Suppressor macrophage (primary cell): Measurements from ENCODE around the gene C1orf159.
A peak's percentile ranks its signal among the peaks of the same experiment; 100 is the strongest.
"Not testable (repeated sequence)": the region's sequence is repeated elsewhere in the genome, so short reads cannot be mapped to it uniquely, and the experiment has no call there.

Experiments
- DNase-seq, 4 experiments: peaks; one replicate each; pipeline ENCODE4 v3.0.0-alpha.2; 2020 to 2022

The C1orf159 gene

GRCh38 chr1:1065940-1066304 is 50.0 kb downstream of the C1orf159 start:
- DNase-seq, result peak in 3 of 4 experiments; percentile 25 to 28 (median 28)

GRCh38 chr1:1065265-1065939 is 50.5 kb downstream of the C1orf159 start:
- DNase-seq, result no peak

- DNase-seq, result peak; percentile 73 to 84 (median 78)
These were observed 51.7 kb downstream of the C1orf159 start for GRCh38 chr1:1063945-1064831.

- DNase-seq, result no peak
These were observed 52.5 kb downstream of the C1orf159 start for GRCh38 chr1:1063261-1063944.

GRCh38 chr1:1062348-1063163 is 53.3 kb downstream of the C1orf159 start:
- peak in 2 of 4 experiments; percentile 19 to 30 for DNase-seq

GRCh38 chr1:1061682-1062345 is 54.1 kb downstream of the C1orf159 start:
- DNase-seq, result peak in 2 of 4 experiments; percentile 29 to 34

GRCh38 chr1:1060281-1061000 is 55.4 kb downstream of the C1orf159 start:
- DNase-seq, result no peak

- DNase-seq, result peak; percentile 90 to 97 (median 96)
These were observed 56.2 kb downstream of the C1orf159 start for GRCh38 chr1:1059494-1060280.

- DNase-seq, result peak in 2 of 4 experiments; percentile 25 to 46
These were observed 56.9 kb downstream of the C1orf159 start for GRCh38 chr1:1058921-1059493.

- DNase-seq, result no peak
These were observed 57.6 kb downstream of the C1orf159 start for GRCh38 chr1:1058088-1058905.

- DNase-seq, result not testable (repeated sequence)
These were observed 58.2 kb downstream of the C1orf159 start for GRCh38 chr1:1057769-1058087.

GRCh38 chr1:1055841-1056736 is 59.8 kb downstream of the C1orf159 start:
- no peak for DNase-seq

GRCh38 chr1:1054971-1055370 is 60.9 kb downstream of the C1orf159 start:
- DNase-seq, result no peak

- DNase-seq, result no peak
These were observed 61.7 kb downstream of the C1orf159 start for GRCh38 chr1:1054099-1054700.

- no peak for DNase-seq
These were observed 62.2 kb downstream of the C1orf159 start for GRCh38 chr1:1053682-1054081.

GRCh38 chr1:1053022-1053421 is 62.9 kb downstream of the C1orf159 start:
- no peak for DNase-seq

GRCh38 chr1:1052003-1052840 is 63.7 kb downstream of the C1orf159 start:
- no peak for DNase-seq
